ENCODE results near the gene TRIM24.
"Not testable (repeated sequence)": the region's sequence is repeated elsewhere in the genome, so short reads cannot be mapped to it uniquely, and the experiment has no call there.

Gene TRIM24

GRCh38 chr7:138460649-138461607 is 869 bp downstream of the TRIM24 start:
- peak; percentile 65 for DNase-seq (ENCODE audit: low spot score)

GRCh38 chr7:138463291-138463618 is 3.2 kb downstream of the TRIM24 start:
- not testable (repeated sequence) for DNase-seq (ENCODE audit: low spot score)

- no peak for DNase-seq (ENCODE audit: low spot score)
These were observed 5.0 kb downstream of the TRIM24 start for GRCh38 chr7:138465046-138465445.

GRCh38 chr7:138466069-138466756 is 6.2 kb downstream of the TRIM24 start:
- DNase-seq (ENCODE audit: low spot score): not testable (repeated sequence)

- DNase-seq (ENCODE audit: low spot score): no peak
These were observed 8.4 kb downstream of the TRIM24 start for GRCh38 chr7:138468244-138469123.

GRCh38 chr7:138470391-138471157 is 10.5 kb downstream of the TRIM24 start:
- DNase-seq (ENCODE audit: low spot score): no peak

GRCh38 chr7:138472292-138473079 is 12.4 kb downstream of the TRIM24 start:
- no peak for DNase-seq (ENCODE audit: low spot score)

- DNase-seq (ENCODE audit: low spot score): no peak
These were observed 15.3 kb downstream of the TRIM24 start for GRCh38 chr7:138475377-138475776.

GRCh38 chr7:138477081-138477578 is 17.1 kb downstream of the TRIM24 start:
- no peak for DNase-seq (ENCODE audit: low spot score)

GRCh38 chr7:138477581-138477980 is 17.5 kb downstream of the TRIM24 start:
- DNase-seq (ENCODE audit: low spot score): no peak

- DNase-seq (ENCODE audit: low spot score): no peak
These were observed 18.4 kb downstream of the TRIM24 start for GRCh38 chr7:138478499-138478908.

- no peak for DNase-seq (ENCODE audit: low spot score)
These were observed 20.5 kb downstream of the TRIM24 start for GRCh38 chr7:138480527-138480926.

- no peak for DNase-seq (ENCODE audit: low spot score)
These were observed 21.7 kb downstream of the TRIM24 start for GRCh38 chr7:138481447-138482380.

GRCh38 chr7:138483531-138483930 is 23.5 kb downstream of the TRIM24 start:
- no peak for DNase-seq (ENCODE audit: low spot score)

GRCh38 chr7:138485508-138485907 is 25.4 kb downstream of the TRIM24 start:
- not testable (repeated sequence) for DNase-seq (ENCODE audit: low spot score)

- DNase-seq (ENCODE audit: low spot score): not testable (repeated sequence)
These were observed 29.1 kb downstream of the TRIM24 start for GRCh38 chr7:138489139-138489538.

- no peak for DNase-seq (ENCODE audit: low spot score)
These were observed 31.7 kb downstream of the TRIM24 start for GRCh38 chr7:138491612-138492386.

- no peak for DNase-seq (ENCODE audit: low spot score)
These were observed 32.4 kb downstream of the TRIM24 start for GRCh38 chr7:138492423-138492822.
